ENCODE results near the gene ZNF652. TPM values are rescaled to one million over a fixed set of nuclear protein-coding genes. Genes with fewer than 3 reads are reported as not detected.
"Not testable (repeated sequence)": the region's sequence is repeated elsewhere in the genome, so short reads cannot be mapped to it uniquely, and the experiment has no call there.

Gene ZNF652
- total RNA-seq, 2 donors from 2014 or later, result 59.7 to 88.5 TPM

- DNase-seq (ENCODE audit: low spot score), result no peak
- 100% methylated on average over 1 of the region's 1 CpG for WGBS
Observed at GRCh38 chr17:49369089-49369488, 7.0 kb upstream of the ZNF652 start.

GRCh38 chr17:49365667-49366066 lies 3.6 kb upstream of the ZNF652 start:
- 36% methylated on average over 2 of the region's 2 CpGs for WGBS
- no peak for DNase-seq (ENCODE audit: low spot score)
- H3K4me1 ChIP-seq (replicated peaks), result no peaks in the 10 kb centered on the region
- H3K27ac ChIP-seq, result no peak overlapping the region
- H3K9me3 ChIP-seq, result no peaks in the 10 kb centered on the region
- TF ChIP-seq POLR2A (IDR thresholded peaks at IDR 0.05) (no peak), CTCF (IDR thresholded peaks at IDR 0.05) (no peak), POLR2AphosphoS5 (IDR thresholded peaks at IDR 0.05) (no peak)
- H3K27me3 ChIP-seq (replicated peaks; ENCODE audit: insufficient read depth), result no peaks in the 10 kb centered on the region
- intact Hi-C loops (cut with DNase I), result no loop called here
- no peaks in the 10 kb centered on the region for H3K36me3 ChIP-seq
- H3K4me3 ChIP-seq, result no peak overlapping the region

More at GRCh38 chr17:49369089-49369488, 7.0 kb upstream of the ZNF652 start:
- H3K27ac ChIP-seq, result no peak overlapping the region
- H3K4me1 ChIP-seq (replicated peaks), result no peaks in the 10 kb centered on the region
- intact Hi-C loops (cut with DNase I), result no loop called here
- H3K4me3 ChIP-seq, result no peak overlapping the region
- no peaks in the 10 kb centered on the region for H3K27me3 ChIP-seq (replicated peaks; ENCODE audit: insufficient read depth)
- no peaks in the 10 kb centered on the region for H3K36me3 ChIP-seq
- TF ChIP-seq CTCF (IDR thresholded peaks at IDR 0.05) (no peak), POLR2AphosphoS5 (IDR thresholded peaks at IDR 0.05) (no peak), POLR2A (IDR thresholded peaks at IDR 0.05) (no peak)
- H3K9me3 ChIP-seq, result no peaks in the 10 kb centered on the region

- H3K27me3 ChIP-seq (replicated peaks; ENCODE audit: insufficient read depth); H3K4me3 ChIP-seq; intact Hi-C loops (cut with DNase I); H3K9me3 ChIP-seq; H3K4me1 ChIP-seq (replicated peaks); H3K36me3 ChIP-seq; DNase-seq (ENCODE audit: low spot score); H3K27ac ChIP-seq: not testable (repeated sequence)
- 91% methylated on average over 10 of the region's 10 CpGs for WGBS
Observed at GRCh38 chr17:49365126-49365525, 3.1 kb upstream of the ZNF652 start.

- Histone ChIP-seq H3K9me3 (no peaks in the 10 kb centered on the region), H3K27me3 (replicated peaks; ENCODE audit: insufficient read depth) (no peaks in the 10 kb centered on the region), H3K27ac (no peak overlapping the region), H3K4me3 (no peak overlapping the region), H3K4me1 (replicated peaks) (no peaks in the 10 kb centered on the region), H3K36me3 (no peaks in the 10 kb centered on the region)
- 100% methylated on average over 2 of the region's 2 CpGs for WGBS
- intact Hi-C loops (cut with DNase I), result no loop called here
- DNase-seq (ENCODE audit: low spot score), result no peak
- TF ChIP-seq POLR2AphosphoS5 (IDR thresholded peaks at IDR 0.05) (no peak), CTCF (IDR thresholded peaks at IDR 0.05) (no peak), POLR2A (IDR thresholded peaks at IDR 0.05) (no peak)
Observed at GRCh38 chr17:49364119-49364518, 2.1 kb upstream of the ZNF652 start.

GRCh38 chr17:49363251-49363650 lies 1.2 kb upstream of the ZNF652 start:
- DNase-seq (ENCODE audit: low spot score), result no peak
- WGBS, result 89% methylated on average over 4 of the region's 4 CpGs
- Histone ChIP-seq H3K9me3 (no peaks in the 10 kb centered on the region), H3K27me3 (replicated peaks; ENCODE audit: insufficient read depth) (no peaks in the 10 kb centered on the region), H3K4me3 (no peak overlapping the region), H3K36me3 (no peaks in the 10 kb centered on the region), H3K4me1 (replicated peaks) (no peaks in the 10 kb centered on the region), H3K27ac (peak overlapping the region in 1 of 2 donors; percentile 97)
- TF ChIP-seq POLR2AphosphoS5 (IDR thresholded peaks at IDR 0.05) (no peak), POLR2A (IDR thresholded peaks at IDR 0.05) (no peak), CTCF (IDR thresholded peaks at IDR 0.05) (no peak)
- intact Hi-C loops (cut with DNase I), result no loop called here

All from prostate gland (tissue), 2 donors.